ENCODE measurements around the gene TEX19.

- TF ChIP-seq CTCF (conservative IDR thresholded peaks at IDR 0.05; ENCODE audit: low read depth in 2 of 2) = no peak
- no peak for TF ChIP-seq EZH2phosphoT487 (IDR thresholded peaks at IDR 0.05; ENCODE audit: unreplicated experiment)
- TF ChIP-seq POLR2AphosphoS5 (IDR thresholded peaks at IDR 0.05; ENCODE audit: low read depth) = no peak
- no peak for TF ChIP-seq EZH2 (IDR thresholded peaks at IDR 0.05; ENCODE audit: low read depth, unreplicated experiment)
- TF ChIP-seq CREB1 (CRISPR knock-in tag; IDR thresholded peaks at IDR 0.05; ENCODE audit: low read depth) = no peak
- no peak for TF ChIP-seq NANOG (IDR thresholded peaks at IDR 0.05; ENCODE audit: borderline replicate concordance)
- no peak for TF ChIP-seq REST (IDR thresholded peaks at IDR 0.05; ENCODE audit: unreplicated experiment)
- no peak for TF ChIP-seq STAT1 (IDR thresholded peaks at IDR 0.05; ENCODE audit: unreplicated experiment)
- TF ChIP-seq JUNB (IDR thresholded peaks at IDR 0.05; ENCODE audit: unreplicated experiment) = no peak
- no peak for TF ChIP-seq ETS1 (IDR thresholded peaks at IDR 0.05)
- TF ChIP-seq ZNF331 (CRISPR knock-in tag; IDR thresholded peaks at IDR 0.05; ENCODE audit: low read depth) = no peak
- TF ChIP-seq ZNF114 (CRISPR knock-in tag; IDR thresholded peaks at IDR 0.05) = no peak
These were observed 15.7 kb downstream of the TEX19 start for GRCh38 chr17:82374626-82375331.

Measured in GM23338 (cell line).